GM23338 (cell line): Measurements from ENCODE around the gene HIVEP2. TPM values are rescaled to one million over a fixed set of nuclear protein-coding genes. Genes with fewer than 3 reads are reported as not detected.

Experiments used
- ATAC-seq: fragments of 200-7000 bp; cut with Tn5 transposase; 3 replicates; pipeline ENCODE4 v1.9.1; 2020
- DNase-seq: peaks from one replicate; pipeline ENCODE4 v3.0.0-alpha.2; 2015; ENCODE audit warnings: low spot score
- H2AFZ ChIP-seq: fragments of 200-600 bp; sonication (generic); 2 replicates; pipeline ENCODE4 v1.8.0; 2016; ENCODE audit warnings: antibody characterized with exemption, mild to moderate bottlenecking, moderate library complexity
- H3F3A ChIP-seq: fragments of 200-600 bp; sonication (generic); replicated peaks from 2 replicates; pipeline ENCODE4 v1.8.0; 2017; ENCODE audit warnings: antibody characterized with exemption, mixed run types, low read depth
- H3K27ac ChIP-seq: fragments of 200-600 bp; sonication (generic); 2 replicates; pipeline ENCODE4 v1.6.1; 2016; ENCODE audit warnings: low read depth
- H3K27me3 ChIP-seq: fragments of 200-600 bp; sonication (generic); 2 replicates; pipeline ENCODE4 v1.8.0; 2016; ENCODE audit warnings: mild to moderate bottlenecking, mixed run types, moderate library complexity; ENCODE audit not compliant: insufficient read depth
- H3K36me3 ChIP-seq: fragments of 200-600 bp; sonication (generic); 2 replicates; pipeline ENCODE4 v1.8.0; 2016; ENCODE audit warnings: mild to moderate bottlenecking; ENCODE audit not compliant: insufficient read depth
- H3K4me1 ChIP-seq: fragments of 200-600 bp; sonication (generic); 2 replicates; pipeline ENCODE4 v1.8.0; 2016; ENCODE audit warnings: mild to moderate bottlenecking, moderate library complexity; ENCODE audit not compliant: insufficient read depth
- H3K4me2 ChIP-seq: fragments of 200-600 bp; sonication (generic); 2 replicates; pipeline ENCODE4 v1.7.1; 2017; ENCODE audit warnings: mixed run types
- H3K4me3 ChIP-seq: fragments of 200-600 bp; sonication (generic); 2 replicates; pipeline ENCODE4 v1.6.1; 2016; ENCODE audit warnings: mixed run types
- H3K79me2 ChIP-seq: fragments of 200-600 bp; sonication (generic); replicated peaks from 2 replicates; pipeline ENCODE4 v1.8.0; 2017; ENCODE audit warnings: mild to moderate bottlenecking; ENCODE audit not compliant: insufficient read depth
- H3K9me2 ChIP-seq: fragments of 200-600 bp; sonication (generic); 2 replicates; pipeline ENCODE4 v1.8.0; 2017; ENCODE audit not compliant: insufficient read depth
- H4K20me1 ChIP-seq: fragments of 200-600 bp; sonication (generic); replicated peaks from 2 replicates; pipeline ENCODE4 v1.8.0; 2017; ENCODE audit warnings: mild to moderate bottlenecking; ENCODE audit not compliant: insufficient read depth
- H3K27ac Mint-ChIP-seq: 2 replicates; pipeline ENCODE4 v1.8.0; 2020; ENCODE audit warnings: inconsistent platforms, mild to moderate bottlenecking, moderate library complexity, mixed read lengths
- H3K27me3 Mint-ChIP-seq: 3 replicates; pipeline ENCODE4 v1.8.0; 2022; ENCODE audit warnings: low read depth, mild to moderate bottlenecking, moderate library complexity, mixed read lengths, inconsistent platforms; ENCODE audit not compliant: insufficient read depth, poor library complexity
- H3K36me3 Mint-ChIP-seq: 3 replicates; pipeline ENCODE4 v1.8.0; 2021; ENCODE audit warnings: low read depth, mild to moderate bottlenecking, inconsistent platforms, moderate library complexity, mixed read lengths
- H3K4me1 Mint-ChIP-seq: 3 replicates; pipeline ENCODE4 v1.8.0; 2020; ENCODE audit warnings: mild to moderate bottlenecking, inconsistent platforms, mixed read lengths
- H3K4me3 Mint-ChIP-seq: 3 replicates; pipeline ENCODE4 v1.8.0; 2021; ENCODE audit warnings: moderate library complexity, mild to moderate bottlenecking, inconsistent platforms, mixed read lengths
- H3K9me3 Mint-ChIP-seq: 3 replicates; pipeline ENCODE4 v1.8.0; 2020; ENCODE audit warnings: moderate library complexity, mild to moderate bottlenecking, inconsistent platforms, mixed read lengths
- CREB1 ChIP-seq: fragments of 250-450 bp; sonication (Bioruptor Pico); IDR thresholded peaks from 2 replicates; pipeline ENCODE4 v1.5.0; 2020; ENCODE audit warnings: low read depth, mild to moderate bottlenecking, moderate library complexity
- CTCF ChIP-seq, 2 experiments: fragments of 200-600 bp in 1 of 2; sonication (generic) in 1 of 2; conservative IDR thresholded peaks; 2 replicates each; pipeline versions ENCODE4 v1.5.1 to v1.6.1; 2016 to 2017; ENCODE audit warnings: antibody characterized with exemption in 2 of 2, low read depth in 2 of 2, mild to moderate bottlenecking in 2 of 2, moderate library complexity in 1 of 2
- EZH2 ChIP-seq: fragments of 200-600 bp; sonication (generic); IDR thresholded peaks from one replicate; pipeline ENCODE4 v1.8.0; 2017; ENCODE audit warnings: antibody characterized with exemption, mild to moderate bottlenecking, low read depth; ENCODE audit not compliant: unreplicated experiment
- EZH2phosphoT487 ChIP-seq: fragments of 200-600 bp; sonication (generic); IDR thresholded peaks from one replicate; pipeline ENCODE4 v1.8.1; 2018; ENCODE audit warnings: antibody characterized with exemption; ENCODE audit not compliant: unreplicated experiment
- JUNB ChIP-seq: IDR thresholded peaks from one replicate; pipeline ENCODE4 v1.6.1; 2016; ENCODE audit warnings: antibody characterized with exemption; ENCODE audit not compliant: unreplicated experiment
- NANOG ChIP-seq: IDR thresholded peaks from 2 replicates; pipeline ENCODE4 v1.6.1; 2016; ENCODE audit warnings: antibody characterized with exemption, borderline replicate concordance
- POLR2AphosphoS5 ChIP-seq: IDR thresholded peaks from 2 replicates; pipeline ENCODE4 v1.6.1; 2016; ENCODE audit warnings: antibody characterized with exemption, low read depth
- STAT1 ChIP-seq: IDR thresholded peaks from one replicate; pipeline ENCODE4 v1.6.1; 2016; ENCODE audit warnings: antibody characterized with exemption; ENCODE audit not compliant: unreplicated experiment
- ZNF114 ChIP-seq: fragments of 250-450 bp; sonication (Bioruptor Pico); IDR thresholded peaks from 2 replicates; pipeline ENCODE4 v1.5.0; 2020; ENCODE audit warnings: mild to moderate bottlenecking, moderate library complexity
- ZNF331 ChIP-seq: fragments of 250-450 bp; sonication (Bioruptor Pico); IDR thresholded peaks from 2 replicates; pipeline ENCODE4 v1.5.0; 2020; ENCODE audit warnings: low read depth, mild to moderate bottlenecking, moderate library complexity
- polyA plus RNA-seq: library from polyadenylated mRNA; unstranded; fragments of >200 nt; fragmentation: Nextera tagmentation; extraction: Ambion mirVana; gene quantifications from 2 replicates; pipeline ENCODE4 v1.2.1, GENCODE V29; 2016
- total RNA-seq: library from RNA; depleted of rRNA; stranded (reverse); fragments of >200 nt; shearing (Covaris generic); gene quantifications from 2 replicates; pipeline ENCODE4 v1.2.3, GENCODE V29; 2014
- TF ChIP-seq, protein P1 (sequence below): fragments of 250-450 bp; sonication (Bioruptor Pico); IDR thresholded peaks from 2 replicates; pipeline ENCODE4 v1.5.0; 2020; ENCODE audit warnings: mild to moderate bottlenecking, moderate library complexity
- TF ChIP-seq, protein P2 (sequence below): IDR thresholded peaks from one replicate; pipeline ENCODE4 v1.6.1; 2018; ENCODE audit warnings: antibody characterized with exemption; ENCODE audit not compliant: unreplicated experiment
- TF ChIP-seq, protein P3 (sequence below): IDR thresholded peaks from 2 replicates; pipeline ENCODE4 v1.6.1; 2016; ENCODE audit warnings: antibody characterized with exemption

Gene HIVEP2
- total and polyA plus RNA-seq, 2 experiments from 2014 or later = 1.5 to 7.4 TPM

GRCh38 chr6:142918339-142919042 is 26.5 kb downstream of the HIVEP2 start:
- Histone ChIP-seq H3K27me3 (no peaks in the 10 kb centered on the region), H3F3A (no peaks in the 10 kb centered on the region), H2AFZ (no peak overlapping the region), H3K4me2 (no peak overlapping the region), H3K9me2 (no peaks in the 10 kb centered on the region), H3K27ac (no peak overlapping the region), H4K20me1 (no peaks in the 10 kb centered on the region), H3K79me2 (no peaks in the 10 kb centered on the region; the same call in 1 of the 2 replicates), H3K36me3 (no peaks in the 10 kb centered on the region), H3K4me3 (no peak overlapping the region), H3K4me1 (peaks cover 2% of the 10 kb centered on the region; the same call in 1 of the 2 replicates)
- TF ChIP-seq, protein P1, sequence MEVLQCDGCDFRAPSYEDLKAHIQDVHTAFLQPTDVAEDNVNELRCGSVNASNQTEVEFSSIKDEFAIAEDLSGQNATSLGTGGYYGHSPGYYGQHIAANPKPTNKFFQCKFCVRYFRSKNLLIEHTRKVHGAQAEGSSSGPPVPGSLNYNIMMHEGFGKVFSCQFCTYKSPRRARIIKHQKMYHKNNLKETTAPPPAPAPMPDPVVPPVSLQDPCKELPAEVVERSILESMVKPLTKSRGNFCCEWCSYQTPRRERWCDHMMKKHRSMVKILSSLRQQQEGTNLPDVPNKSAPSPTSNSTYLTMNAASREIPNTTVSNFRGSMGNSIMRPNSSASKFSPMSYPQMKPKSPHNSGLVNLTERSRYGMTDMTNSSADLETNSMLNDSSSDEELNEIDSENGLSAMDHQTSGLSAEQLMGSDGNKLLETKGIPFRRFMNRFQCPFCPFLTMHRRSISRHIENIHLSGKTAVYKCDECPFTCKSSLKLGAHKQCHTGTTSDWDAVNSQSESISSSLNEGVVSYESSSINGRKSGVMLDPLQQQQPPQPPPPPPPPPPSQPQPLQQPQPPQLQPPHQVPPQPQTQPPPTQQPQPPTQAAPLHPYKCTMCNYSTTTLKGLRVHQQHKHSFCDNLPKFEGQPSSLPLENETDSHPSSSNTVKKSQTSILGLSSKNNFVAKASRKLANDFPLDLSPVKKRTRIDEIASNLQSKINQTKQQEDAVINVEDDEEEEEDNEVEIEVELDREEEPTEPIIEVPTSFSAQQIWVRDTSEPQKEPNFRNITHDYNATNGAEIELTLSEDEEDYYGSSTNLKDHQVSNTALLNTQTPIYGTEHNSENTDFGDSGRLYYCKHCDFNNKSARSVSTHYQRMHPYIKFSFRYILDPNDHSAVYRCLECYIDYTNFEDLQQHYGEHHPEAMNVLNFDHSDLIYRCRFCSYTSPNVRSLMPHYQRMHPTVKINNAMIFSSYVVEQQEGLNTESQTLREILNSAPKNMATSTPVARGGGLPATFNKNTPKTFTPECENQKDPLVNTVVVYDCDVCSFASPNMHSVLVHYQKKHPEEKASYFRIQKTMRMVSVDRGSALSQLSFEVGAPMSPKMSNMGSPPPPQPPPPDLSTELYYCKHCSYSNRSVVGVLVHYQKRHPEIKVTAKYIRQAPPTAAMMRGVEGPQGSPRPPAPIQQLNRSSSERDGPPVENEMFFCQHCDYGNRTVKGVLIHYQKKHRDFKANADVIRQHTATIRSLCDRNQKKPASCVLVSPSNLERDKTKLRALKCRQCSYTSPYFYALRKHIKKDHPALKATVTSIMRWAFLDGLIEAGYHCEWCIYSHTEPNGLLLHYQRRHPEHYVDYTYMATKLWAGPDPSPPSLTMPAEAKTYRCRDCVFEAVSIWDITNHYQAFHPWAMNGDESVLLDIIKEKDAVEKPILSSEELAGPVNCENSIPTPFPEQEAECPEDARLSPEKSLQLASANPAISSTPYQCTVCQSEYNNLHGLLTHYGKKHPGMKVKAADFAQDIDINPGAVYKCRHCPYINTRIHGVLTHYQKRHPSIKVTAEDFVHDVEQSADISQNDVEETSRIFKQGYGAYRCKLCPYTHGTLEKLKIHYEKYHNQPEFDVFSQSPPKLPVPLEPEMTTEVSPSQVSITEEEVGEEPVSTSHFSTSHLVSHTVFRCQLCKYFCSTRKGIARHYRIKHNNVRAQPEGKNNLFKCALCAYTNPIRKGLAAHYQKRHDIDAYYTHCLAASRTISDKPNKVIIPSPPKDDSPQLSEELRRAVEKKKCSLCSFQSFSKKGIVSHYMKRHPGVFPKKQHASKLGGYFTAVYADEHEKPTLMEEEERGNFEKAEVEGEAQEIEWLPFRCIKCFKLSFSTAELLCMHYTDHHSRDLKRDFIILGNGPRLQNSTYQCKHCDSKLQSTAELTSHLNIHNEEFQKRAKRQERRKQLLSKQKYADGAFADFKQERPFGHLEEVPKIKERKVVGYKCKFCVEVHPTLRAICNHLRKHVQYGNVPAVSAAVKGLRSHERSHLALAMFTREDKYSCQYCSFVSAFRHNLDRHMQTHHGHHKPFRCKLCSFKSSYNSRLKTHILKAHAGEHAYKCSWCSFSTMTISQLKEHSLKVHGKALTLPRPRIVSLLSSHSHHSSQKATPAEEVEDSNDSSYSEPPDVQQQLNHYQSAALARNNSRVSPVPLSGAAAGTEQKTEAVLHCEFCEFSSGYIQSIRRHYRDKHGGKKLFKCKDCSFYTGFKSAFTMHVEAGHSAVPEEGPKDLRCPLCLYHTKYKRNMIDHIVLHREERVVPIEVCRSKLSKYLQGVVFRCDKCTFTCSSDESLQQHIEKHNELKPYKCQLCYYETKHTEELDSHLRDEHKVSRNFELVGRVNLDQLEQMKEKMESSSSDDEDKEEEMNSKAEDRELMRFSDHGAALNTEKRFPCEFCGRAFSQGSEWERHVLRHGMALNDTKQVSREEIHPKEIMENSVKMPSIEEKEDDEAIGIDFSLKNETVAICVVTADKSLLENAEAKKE = no peak
- TF ChIP-seq STAT1 (no peak), EZH2 (no peak), JUNB (no peak), ZNF331 (CRISPR knock-in tag) (no peak), CREB1 (CRISPR knock-in tag) (no peak), NANOG (no peak), POLR2AphosphoS5 (no peak), CTCF (conservative IDR thresholded peaks at IDR 0.05; ENCODE audit: low read depth in 2 of 2) (no peak), EZH2phosphoT487 (no peak), ZNF114 (CRISPR knock-in tag) (no peak)
- TF ChIP-seq, protein P2, sequence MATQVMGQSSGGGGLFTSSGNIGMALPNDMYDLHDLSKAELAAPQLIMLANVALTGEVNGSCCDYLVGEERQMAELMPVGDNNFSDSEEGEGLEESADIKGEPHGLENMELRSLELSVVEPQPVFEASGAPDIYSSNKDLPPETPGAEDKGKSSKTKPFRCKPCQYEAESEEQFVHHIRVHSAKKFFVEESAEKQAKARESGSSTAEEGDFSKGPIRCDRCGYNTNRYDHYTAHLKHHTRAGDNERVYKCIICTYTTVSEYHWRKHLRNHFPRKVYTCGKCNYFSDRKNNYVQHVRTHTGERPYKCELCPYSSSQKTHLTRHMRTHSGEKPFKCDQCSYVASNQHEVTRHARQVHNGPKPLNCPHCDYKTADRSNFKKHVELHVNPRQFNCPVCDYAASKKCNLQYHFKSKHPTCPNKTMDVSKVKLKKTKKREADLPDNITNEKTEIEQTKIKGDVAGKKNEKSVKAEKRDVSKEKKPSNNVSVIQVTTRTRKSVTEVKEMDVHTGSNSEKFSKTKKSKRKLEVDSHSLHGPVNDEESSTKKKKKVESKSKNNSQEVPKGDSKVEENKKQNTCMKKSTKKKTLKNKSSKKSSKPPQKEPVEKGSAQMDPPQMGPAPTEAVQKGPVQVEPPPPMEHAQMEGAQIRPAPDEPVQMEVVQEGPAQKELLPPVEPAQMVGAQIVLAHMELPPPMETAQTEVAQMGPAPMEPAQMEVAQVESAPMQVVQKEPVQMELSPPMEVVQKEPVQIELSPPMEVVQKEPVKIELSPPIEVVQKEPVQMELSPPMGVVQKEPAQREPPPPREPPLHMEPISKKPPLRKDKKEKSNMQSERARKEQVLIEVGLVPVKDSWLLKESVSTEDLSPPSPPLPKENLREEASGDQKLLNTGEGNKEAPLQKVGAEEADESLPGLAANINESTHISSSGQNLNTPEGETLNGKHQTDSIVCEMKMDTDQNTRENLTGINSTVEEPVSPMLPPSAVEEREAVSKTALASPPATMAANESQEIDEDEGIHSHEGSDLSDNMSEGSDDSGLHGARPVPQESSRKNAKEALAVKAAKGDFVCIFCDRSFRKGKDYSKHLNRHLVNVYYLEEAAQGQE = no peak
- TF ChIP-seq, protein P3, sequence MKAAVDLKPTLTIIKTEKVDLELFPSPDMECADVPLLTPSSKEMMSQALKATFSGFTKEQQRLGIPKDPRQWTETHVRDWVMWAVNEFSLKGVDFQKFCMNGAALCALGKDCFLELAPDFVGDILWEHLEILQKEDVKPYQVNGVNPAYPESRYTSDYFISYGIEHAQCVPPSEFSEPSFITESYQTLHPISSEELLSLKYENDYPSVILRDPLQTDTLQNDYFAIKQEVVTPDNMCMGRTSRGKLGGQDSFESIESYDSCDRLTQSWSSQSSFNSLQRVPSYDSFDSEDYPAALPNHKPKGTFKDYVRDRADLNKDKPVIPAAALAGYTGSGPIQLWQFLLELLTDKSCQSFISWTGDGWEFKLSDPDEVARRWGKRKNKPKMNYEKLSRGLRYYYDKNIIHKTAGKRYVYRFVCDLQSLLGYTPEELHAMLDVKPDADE = no peak
- H3K9me3 Mint-ChIP-seq = peaks cover 4% of the 10 kb centered on the region; the same call in 2 of the 3 replicates
- H3K4me3 Mint-ChIP-seq = no peak overlapping the region
- H3K36me3 Mint-ChIP-seq = peaks cover 8% of the 10 kb centered on the region; the same call in 2 of the 3 replicates
- H3K27me3 Mint-ChIP-seq = peaks cover 1% of the 10 kb centered on the region
- ATAC-seq (no peak), DNase-seq (no peak)
- no peak overlapping the region for H3K27ac Mint-ChIP-seq
- H3K4me1 Mint-ChIP-seq = peaks cover 7% of the 10 kb centered on the region
